HG02943 (cell line): ENCODE measurements around the gene SLC29A3.

Source experiments
- ATAC-seq: cut with Tn5 transposase; IDR thresholded peaks from one replicate; pipeline ENCODE4 v1.9.1; 2021; ENCODE audit warnings: mild to moderate bottlenecking, low read depth, moderate library complexity; ENCODE audit not compliant: unreplicated experiment

The SLC29A3 gene

GRCh38 chr10:71404503-71405295, 85.6 kb downstream of the SLC29A3 start:
- no peak for ATAC-seq

GRCh38 chr10:71406878-71407277, 87.8 kb downstream of the SLC29A3 start:
- ATAC-seq = no peak

GRCh38 chr10:71408436-71409225, 89.6 kb downstream of the SLC29A3 start:
- ATAC-seq = no peak

GRCh38 chr10:71409516-71410104, 90.6 kb downstream of the SLC29A3 start:
- ATAC-seq = no peak
